Smooth muscle cell of the coronary artery (primary cell): ENCODE measurements around the gene RAB8B. TPM values are rescaled to one million over a fixed set of nuclear protein-coding genes. Genes with fewer than 3 reads are reported as not detected.

Experiments used
- total RNA-seq: library from RNA; depleted of rRNA; stranded (reverse); fragments of >200 nt; gene quantifications from 2 replicates; pipeline ENCODE4 v1.2.3, GENCODE V29; 2014; ENCODE audit warnings: low replicate concordance

RAB8B gene
- 35.9 and 78.3 TPM in 2 replicates for total RNA-seq

DNA sequence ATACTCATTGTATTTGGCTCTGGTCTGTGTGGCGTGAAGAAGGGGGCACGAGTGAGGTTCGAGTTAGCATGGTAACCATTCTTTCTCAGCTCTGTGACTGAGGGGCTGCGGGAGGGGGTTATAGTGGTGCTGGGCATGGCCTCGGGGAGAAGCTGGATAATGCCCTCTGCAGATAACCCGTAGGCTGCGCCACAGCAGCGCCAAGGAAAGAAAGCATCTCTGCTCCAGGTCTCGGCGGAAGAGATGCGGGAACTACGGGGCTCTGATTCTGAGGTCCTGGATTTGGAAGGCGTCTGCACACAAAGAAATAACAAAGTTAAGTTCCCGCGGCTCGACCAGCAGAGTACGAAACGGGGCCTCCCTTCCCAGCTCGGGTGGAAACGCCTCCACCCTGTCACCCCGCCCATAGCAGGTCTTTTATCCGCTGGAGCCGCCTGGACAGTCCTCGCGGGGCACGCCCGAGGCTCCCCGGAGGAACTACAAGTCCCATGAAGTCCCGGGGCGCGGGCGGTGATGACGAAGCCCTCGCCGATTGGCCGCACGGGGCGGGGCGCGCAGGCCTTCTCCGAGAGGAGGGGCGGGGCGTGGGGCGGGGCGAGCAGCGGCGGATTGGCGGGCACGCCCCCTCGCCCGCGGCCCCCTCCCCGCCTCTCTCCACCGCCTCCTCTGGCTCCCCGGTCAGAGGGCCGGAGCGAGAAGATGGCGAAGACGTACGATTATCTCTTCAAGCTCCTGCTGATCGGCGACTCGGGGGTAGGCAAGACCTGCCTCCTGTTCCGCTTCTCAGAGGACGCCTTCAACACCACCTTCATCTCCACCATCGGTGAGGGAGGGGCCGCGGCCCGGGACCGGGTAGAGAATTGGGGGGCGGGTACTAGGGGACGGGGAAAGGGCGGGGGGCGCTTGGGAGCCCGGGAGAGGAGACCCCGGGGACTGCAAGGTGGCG, at the start of gene RAB8B:
Gene RAB8B, plus strand, starts transcription at position 681 of the 946 bp plus-strand sequence. Its CDS starts 19 bp downstream, at position 700.

DNA sequence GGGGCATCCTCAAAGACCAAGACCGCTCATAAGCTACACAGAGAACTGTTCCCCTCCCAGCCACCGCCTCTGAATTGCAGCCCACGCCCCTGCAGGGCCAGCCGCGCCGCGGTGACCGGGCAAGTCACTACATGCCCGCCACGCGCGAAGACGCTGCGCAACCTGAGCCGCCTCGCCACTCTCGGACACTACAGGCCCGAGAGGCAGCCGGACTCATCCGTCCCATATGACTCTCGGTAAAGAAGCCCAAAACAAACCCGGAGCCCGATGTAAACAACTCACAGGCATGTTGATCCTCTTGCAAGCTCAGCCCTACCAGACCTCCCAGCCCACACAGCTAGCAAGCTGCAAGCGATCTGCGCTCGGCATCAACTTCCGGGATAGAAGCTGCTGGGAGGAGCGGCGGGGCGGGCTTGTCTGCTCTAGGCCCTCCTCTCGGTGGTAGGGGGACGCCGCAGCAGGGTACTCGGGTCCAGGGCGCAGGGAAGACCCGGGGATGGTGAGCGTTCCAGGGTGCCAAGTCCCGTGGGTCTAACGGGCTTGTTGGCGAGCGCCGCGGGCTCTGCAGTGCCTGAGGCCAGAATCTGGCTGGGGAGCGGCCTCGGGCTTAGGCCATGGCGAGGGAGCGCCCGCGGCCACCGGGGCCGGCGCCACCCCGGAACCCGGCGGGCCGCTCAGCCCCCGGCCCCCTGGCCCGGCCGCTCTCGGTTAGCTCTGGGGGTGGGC, 32.1 kb upstream of the RAB8B start, which contains the start of gene RPS27L:
Gene RPS27L, minus strand, starts transcription at position 360 of the 726 bp plus-strand sequence. Its CDS starts 72 bp downstream, at position 288.

DNA sequence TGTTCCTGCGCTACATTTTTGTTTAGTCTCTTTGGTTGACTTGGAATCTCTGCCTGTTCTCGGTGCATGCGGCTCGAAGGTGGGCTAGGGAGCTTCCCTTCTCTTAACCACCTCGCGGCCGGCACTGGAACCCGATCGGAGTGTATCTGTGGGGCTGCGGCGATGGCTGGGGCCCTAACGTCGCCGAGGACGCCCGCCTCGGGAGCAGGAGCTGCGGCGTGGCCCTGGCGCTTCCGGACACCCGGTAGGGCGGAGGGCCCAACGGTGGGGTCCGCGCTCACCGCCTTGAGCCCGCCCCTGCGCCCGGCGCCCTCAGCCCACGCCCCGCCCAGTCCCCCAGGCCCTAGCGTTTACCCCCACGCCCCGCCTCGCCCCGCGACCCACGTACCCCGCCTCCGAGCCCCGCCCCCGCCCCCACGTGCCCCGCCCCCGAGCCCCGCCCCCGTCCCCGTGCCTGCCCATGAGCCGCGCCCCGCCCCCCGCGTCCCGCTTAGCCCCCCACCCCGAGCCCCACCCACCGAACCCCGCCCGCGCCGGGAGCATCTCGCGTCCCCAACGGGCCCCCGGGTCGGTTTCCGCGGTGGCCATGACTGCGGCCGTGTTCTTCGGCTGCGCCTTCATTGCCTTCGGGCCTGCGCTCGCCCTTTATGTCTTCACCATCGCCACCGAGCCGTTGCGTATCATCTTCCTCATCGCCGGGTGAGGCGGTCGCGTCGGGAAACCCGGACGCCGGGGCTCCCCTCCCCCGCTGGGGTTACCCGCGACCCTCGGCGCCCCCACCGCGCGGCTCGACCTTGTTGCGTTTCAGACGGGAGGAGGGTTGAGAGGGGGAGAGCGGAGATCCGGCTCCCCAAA, 87.9 kb downstream of the RAB8B start, which contains the start of gene APH1B:
Gene APH1B, plus strand, starts transcription at position 568 of the 855 bp plus-strand sequence. Its CDS starts 19 bp downstream, at position 587.

Other genes starting within 250 kb of the RAB8B start
- gene TPM1, start 146.9 kb upstream of the RAB8B start, total RNA-seq, result 264 and 2,101 TPM in 2 replicates
- gene LACTB, start 67.7 kb upstream of the RAB8B start, total RNA-seq, result 24.7 and 40.9 TPM in 2 replicates
- gene RPS27L, start 32.1 kb upstream of the RAB8B start, total RNA-seq, result 601 and 625 TPM in 2 replicates
- 9.7 and 12.2 TPM in 2 replicates for gene APH1B, start 88.0 kb downstream of the RAB8B start, total RNA-seq
- gene CA12, start 192.2 kb downstream of the RAB8B start, total RNA-seq, result 24.0 and 204 TPM in 2 replicates